NT2/D1 (cell line): ENCODE measurements around the gene PFKFB3.

ENCODE experiments used
- SUZ12 ChIP-seq: IDR thresholded peaks from 2 replicates; pipeline ENCODE4 v1.6.1; 2011; ENCODE audit not compliant: insufficient read length, insufficient read depth; ENCODE audit errors: extremely low read depth
- YY1 ChIP-seq: IDR thresholded peaks from 2 replicates; pipeline ENCODE4 v1.6.1; 2011; ENCODE audit not compliant: insufficient read length, insufficient read depth

- TF ChIP-seq YY1 = no peak
- no peak for TF ChIP-seq SUZ12
Observed at GRCh38 chr10:6230315-6230714, 27.6 kb downstream of the PFKFB3 start.
